HepG2 (cell line): ENCODE data around the gene GCHFR. TPM values are rescaled to one million over a fixed set of nuclear protein-coding genes. Genes with fewer than 3 reads are reported as not detected.

Experiments used
- AHDC1 ChIP-seq: sonication (generic); formaldehyde crosslinking; IDR thresholded peaks from 2 replicates; pipeline ENCODE4 v1.5.1; 2020; ENCODE audit warnings: mild to moderate bottlenecking, missing genetic modification reagents, borderline replicate concordance
- ARHGAP35 ChIP-seq: sonication (generic); formaldehyde crosslinking; IDR thresholded peaks from 2 replicates; pipeline ENCODE4 v1.9.0; 2022; ENCODE audit warnings: mild to moderate bottlenecking, inconsistent platforms, moderate library complexity, missing genetic modification reagents, borderline replicate concordance
- BATF2 ChIP-seq: sonication (generic); formaldehyde crosslinking; IDR thresholded peaks from 2 replicates; pipeline ENCODE4 v1.8.0; 2022; ENCODE audit warnings: mild to moderate bottlenecking, missing genetic modification reagents, moderate library complexity
- CEBPG ChIP-seq: IDR thresholded peaks from 2 replicates; pipeline ENCODE4 v1.6.1; 2016
- HNRNPL ChIP-seq: fragments of 200-400 bp; formaldehyde crosslinking; IDR thresholded peaks from 2 replicates; pipeline ENCODE4 v1.6.1; 2017; ENCODE audit warnings: mild to moderate bottlenecking, low read depth, low read length
- PATZ1 ChIP-seq: sonication (generic); formaldehyde crosslinking; IDR thresholded peaks from 2 replicates; pipeline ENCODE4 v1.4.0; 2020; ENCODE audit warnings: missing genetic modification reagents
- PHF8 ChIP-seq: sonication (generic); formaldehyde crosslinking; IDR thresholded peaks from 2 replicates; pipeline ENCODE4 v1.5.0; 2020; ENCODE audit warnings: missing genetic modification reagents
- RBFOX2 ChIP-seq: fragments of 200-400 bp; formaldehyde crosslinking; IDR thresholded peaks from 2 replicates; pipeline ENCODE4 v1.6.1; 2017; ENCODE audit warnings: low read depth, mild to moderate bottlenecking, low read length
- RXRB ChIP-seq: IDR thresholded peaks from 2 replicates; pipeline ENCODE4 v1.6.1; 2016; ENCODE audit warnings: borderline replicate concordance, missing genetic modification reagents, missing compliant biosample characterization
- SALL1 ChIP-seq: sonication (generic); formaldehyde crosslinking; IDR thresholded peaks from 2 replicates; pipeline ENCODE4 v1.8.0; 2022; ENCODE audit warnings: mild to moderate bottlenecking, missing genetic modification reagents
- SIN3B ChIP-seq: fragments of 150-350 bp; IDR thresholded peaks from 2 replicates; pipeline ENCODE4 v1.6.1; 2014; ENCODE audit warnings: low read length
- SOX13 ChIP-seq, 3 experiments: fragments of 450-650 bp in 1 of 3; sonication (generic) in 1 of 3; formaldehyde crosslinking in 1 of 3; IDR thresholded peaks in 2 of 3; conservative IDR thresholded peaks in 1 of 3; 2 replicates each; pipeline versions ENCODE4 v1.5.0 to v1.6.1; 2016 to 2020; ENCODE audit warnings: antibody characterized with exemption in 1 of 3, mild to moderate bottlenecking in 1 of 3, missing compliant biosample characterization in 1 of 3, missing genetic modification reagents in 1 of 3, moderate library complexity in 1 of 3
- TFE3 ChIP-seq: IDR thresholded peaks from 2 replicates; pipeline ENCODE4 v1.6.1; 2016
- ZBTB14 ChIP-seq: sonication (generic); formaldehyde crosslinking; IDR thresholded peaks from 2 replicates; pipeline ENCODE4 v1.4.0; 2020; ENCODE audit warnings: missing genetic modification reagents
- ZMAT3 ChIP-seq: sonication (generic); formaldehyde crosslinking; conservative IDR thresholded peaks from 2 replicates; pipeline ENCODE4 v1.7.0; 2021; ENCODE audit warnings: missing genetic modification reagents
- ZNF30 ChIP-seq: sonication (generic); formaldehyde crosslinking; IDR thresholded peaks from 2 replicates; pipeline ENCODE4 v1.5.0; 2020; ENCODE audit warnings: mild to moderate bottlenecking, missing genetic modification reagents
- ZNF616 ChIP-seq: sonication (generic); formaldehyde crosslinking; IDR thresholded peaks from 2 replicates; pipeline ENCODE4 v1.5.0; 2020; ENCODE audit warnings: low read depth, mild to moderate bottlenecking, missing genetic modification reagents
- polyA plus RNA-seq, 8 experiments: library from polyadenylated mRNA; depleted of rRNA in 3 of 8; stranded (reverse) in 7 of 8; unstranded in 1 of 8; fragments of >200 nt; fragmentation: Illumina TruSeq in 4 of 8; extraction: Trizol in 4 of 8; gene quantifications; 2 replicates each; pipeline versions ENCODE4 v1.2.1 to v1.2.3, GENCODE V29; 2011 to 2016; ENCODE audit warnings: low read depth in 4 of 8, missing spikeins in 1 of 8, mixed read lengths in 1 of 8; ENCODE audit not compliant: insufficient read depth in 1 of 8
- total RNA-seq, 5 experiments: library from RNA; depleted of rRNA; stranded (reverse); fragments of >200 nt; fragmentation: Illumina TruSeq; extraction: Trizol; gene quantifications; 2 replicates each; pipeline ENCODE4 v1.2.3, GENCODE V29; 2016; ENCODE audit warnings: low read depth in 1 of 5

Gene GCHFR
- total and polyA plus RNA-seq, 2 of the 13 experiments (the other 11 are each of a cell fraction or from before 2014, with no cell fraction given), result 51.5 to 92.4 TPM

GRCh38 chr15:40793216-40793989 is 29.5 kb downstream of the GCHFR start (continued):
- no peak; the same call in 1 of the 2 replicates for TF ChIP-seq AHDC1 (CRISPR knock-in tag)
- no peak for TF ChIP-seq SIN3B
- no peak for TF ChIP-seq ZNF616 (CRISPR knock-in tag)
- TF ChIP-seq ARHGAP35 (CRISPR knock-in tag), result no peak
- no peak for TF ChIP-seq ZMAT3
- TF ChIP-seq PHF8 (CRISPR knock-in tag), result no peak
- no peak for TF ChIP-seq BATF2 (CRISPR knock-in tag)
- TF ChIP-seq HNRNPL, result no peak
- TF ChIP-seq ZNF30, result no peak
- no peak for TF ChIP-seq RBFOX2
- peak; percentile 95 for TF ChIP-seq RXRB (CRISPR knock-in tag)
- 0 out of 2 replicates have a peak, but pooled peaks have one; percentile 32 for TF ChIP-seq PATZ1
- peak; percentile 49 for TF ChIP-seq CEBPG (CRISPR knock-in tag)
- TF ChIP-seq TFE3 (CRISPR knock-in tag), result peak; percentile 20; the same call in 1 of the 2 replicates
- TF ChIP-seq SALL1, result peak; percentile 94
- TF ChIP-seq SOX13 (IDR thresholded peaks at IDR 0.05), result 0 out of 2 replicates have a peak, but pooled peaks have one; percentile 55
- peak in 1 of 2 experiments; percentile 92; a peak in 2 of 4 replicates for TF ChIP-seq SOX13 (CRISPR knock-in tag; conservative IDR thresholded peaks at IDR 0.05 in 1 of 2, IDR thresholded peaks at IDR 0.05 in 1 of 2)
- no peak for TF ChIP-seq ZBTB14
